Gastrocnemius medialis (tissue), 4 donors: ENCODE results near the gene LHX2.

Experiments
- POLR2A ChIP-seq, 2 donors: fragments of 450-650 bp; IDR thresholded peaks; one replicate each; pipeline ENCODE4 v1.6.1; 2017; ENCODE audit warnings: antibody characterized with exemption in 2 of 2, mild to moderate bottlenecking in 2 of 2, moderate library complexity in 2 of 2
- TF ChIP-seq, protein P1 (sequence below), 5 experiments: fragments of 450-650 bp in 3 of 5; fragments of 200-600 bp in 2 of 5; sonication (generic) in 2 of 5; IDR thresholded peaks in 4 of 5; conservative IDR thresholded peaks in 1 of 5; 1 replicate in 4 of 5; 2 replicates in 1 of 5; pipeline ENCODE4 v1.5.1; 2016 to 2019; ENCODE audit warnings: antibody characterized with exemption in 5 of 5, mild to moderate bottlenecking in 3 of 5, moderate library complexity in 3 of 5

GRCh38 chr9:124017051-124017928 lies 5.7 kb downstream of the LHX2 start:
- TF ChIP-seq, protein P1, sequence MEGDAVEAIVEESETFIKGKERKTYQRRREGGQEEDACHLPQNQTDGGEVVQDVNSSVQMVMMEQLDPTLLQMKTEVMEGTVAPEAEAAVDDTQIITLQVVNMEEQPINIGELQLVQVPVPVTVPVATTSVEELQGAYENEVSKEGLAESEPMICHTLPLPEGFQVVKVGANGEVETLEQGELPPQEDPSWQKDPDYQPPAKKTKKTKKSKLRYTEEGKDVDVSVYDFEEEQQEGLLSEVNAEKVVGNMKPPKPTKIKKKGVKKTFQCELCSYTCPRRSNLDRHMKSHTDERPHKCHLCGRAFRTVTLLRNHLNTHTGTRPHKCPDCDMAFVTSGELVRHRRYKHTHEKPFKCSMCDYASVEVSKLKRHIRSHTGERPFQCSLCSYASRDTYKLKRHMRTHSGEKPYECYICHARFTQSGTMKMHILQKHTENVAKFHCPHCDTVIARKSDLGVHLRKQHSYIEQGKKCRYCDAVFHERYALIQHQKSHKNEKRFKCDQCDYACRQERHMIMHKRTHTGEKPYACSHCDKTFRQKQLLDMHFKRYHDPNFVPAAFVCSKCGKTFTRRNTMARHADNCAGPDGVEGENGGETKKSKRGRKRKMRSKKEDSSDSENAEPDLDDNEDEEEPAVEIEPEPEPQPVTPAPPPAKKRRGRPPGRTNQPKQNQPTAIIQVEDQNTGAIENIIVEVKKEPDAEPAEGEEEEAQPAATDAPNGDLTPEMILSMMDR (IDR thresholded peaks at IDR 0.05 in 4 of 5, conservative IDR thresholded peaks at IDR 0.05 in 1 of 5): no peak
- no peak for TF ChIP-seq POLR2A (IDR thresholded peaks at IDR 0.05)
